Stomach (tissue), 4 donors: ENCODE results near the gene PLEKHF1.

Experiments
- EP300 ChIP-seq: sonication (generic); formaldehyde crosslinking; IDR thresholded peaks from one replicate; pipeline ENCODE4 v1.6.1; 2017; ENCODE audit warnings: antibody characterized with exemption
- POLR2A ChIP-seq, 4 donors: fragments of 450-650 bp; IDR thresholded peaks; one replicate each; pipeline ENCODE4 v1.6.1; 2016; ENCODE audit warnings: antibody characterized with exemption in 4 of 4, control low read depth in 2 of 4, mild to moderate bottlenecking in 1 of 4, moderate library complexity in 1 of 4
- TF ChIP-seq, protein P1 (sequence below), 7 experiments: fragments of 450-650 bp in 4 of 7; fragments of 200-600 bp in 3 of 7; sonication (generic) in 3 of 7; IDR thresholded peaks; one replicate each; pipeline ENCODE4 v1.5.1; 2016 to 2019; ENCODE audit warnings: antibody characterized with exemption in 7 of 7, control low read depth in 2 of 7, mild to moderate bottlenecking in 1 of 7

DNA sequence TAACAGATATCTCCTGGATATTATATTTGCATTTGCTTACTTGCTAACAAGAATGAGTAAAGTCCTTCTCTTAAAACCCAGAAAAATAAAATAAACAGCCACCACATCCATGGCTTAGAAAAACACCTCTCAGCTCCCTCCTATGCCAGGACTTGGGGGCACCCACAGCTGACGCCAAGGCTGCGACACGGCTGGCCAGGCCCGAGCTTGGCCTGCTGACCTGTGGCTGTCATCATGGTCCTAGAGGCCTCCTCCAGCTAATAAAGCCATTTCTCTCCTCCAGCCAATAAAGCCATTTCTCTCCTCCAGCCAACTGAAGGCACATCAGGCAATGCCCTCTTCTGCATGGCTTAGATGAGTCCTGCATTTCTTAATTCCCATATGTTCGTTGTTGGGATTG, 28.9 kb downstream of the PLEKHF1 start:
- TF ChIP-seq, protein P1, sequence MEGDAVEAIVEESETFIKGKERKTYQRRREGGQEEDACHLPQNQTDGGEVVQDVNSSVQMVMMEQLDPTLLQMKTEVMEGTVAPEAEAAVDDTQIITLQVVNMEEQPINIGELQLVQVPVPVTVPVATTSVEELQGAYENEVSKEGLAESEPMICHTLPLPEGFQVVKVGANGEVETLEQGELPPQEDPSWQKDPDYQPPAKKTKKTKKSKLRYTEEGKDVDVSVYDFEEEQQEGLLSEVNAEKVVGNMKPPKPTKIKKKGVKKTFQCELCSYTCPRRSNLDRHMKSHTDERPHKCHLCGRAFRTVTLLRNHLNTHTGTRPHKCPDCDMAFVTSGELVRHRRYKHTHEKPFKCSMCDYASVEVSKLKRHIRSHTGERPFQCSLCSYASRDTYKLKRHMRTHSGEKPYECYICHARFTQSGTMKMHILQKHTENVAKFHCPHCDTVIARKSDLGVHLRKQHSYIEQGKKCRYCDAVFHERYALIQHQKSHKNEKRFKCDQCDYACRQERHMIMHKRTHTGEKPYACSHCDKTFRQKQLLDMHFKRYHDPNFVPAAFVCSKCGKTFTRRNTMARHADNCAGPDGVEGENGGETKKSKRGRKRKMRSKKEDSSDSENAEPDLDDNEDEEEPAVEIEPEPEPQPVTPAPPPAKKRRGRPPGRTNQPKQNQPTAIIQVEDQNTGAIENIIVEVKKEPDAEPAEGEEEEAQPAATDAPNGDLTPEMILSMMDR (IDR thresholded peaks at IDR 0.05), result no peak
- TF ChIP-seq EP300, result no peak
- no peak for TF ChIP-seq POLR2A (IDR thresholded peaks at IDR 0.05)
